CD4-positive, alpha-beta T cell treated with Interleukin-2 at 100 ng/mL for 4 hours (primary cell): ENCODE results near the gene MYLK.

Experiments used
- DNase-seq: peaks from one replicate; pipeline ENCODE4 v3.0.0-alpha.2; 2020; ENCODE audit warnings: low spot score

Gene MYLK

DNA sequence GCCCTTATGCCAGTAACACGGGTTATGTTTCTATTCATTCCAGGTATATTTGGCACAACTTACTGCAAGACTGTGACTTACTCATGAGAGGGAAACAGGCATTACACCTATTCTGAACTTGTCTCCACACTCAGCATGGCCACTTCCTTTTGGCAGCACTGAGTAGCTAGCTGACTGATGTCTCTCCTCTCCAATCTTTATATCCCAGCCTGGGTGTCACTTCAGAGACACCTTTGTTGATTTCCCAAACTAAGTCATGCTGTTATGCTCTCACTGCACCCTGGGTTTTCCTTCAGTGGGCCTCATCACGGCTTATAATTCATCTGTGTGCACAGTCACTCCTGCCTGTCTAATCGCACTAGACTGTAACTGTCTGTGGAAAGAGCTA is 114.8 kb downstream of the MYLK start:
- no peak for DNase-seq

DNA sequence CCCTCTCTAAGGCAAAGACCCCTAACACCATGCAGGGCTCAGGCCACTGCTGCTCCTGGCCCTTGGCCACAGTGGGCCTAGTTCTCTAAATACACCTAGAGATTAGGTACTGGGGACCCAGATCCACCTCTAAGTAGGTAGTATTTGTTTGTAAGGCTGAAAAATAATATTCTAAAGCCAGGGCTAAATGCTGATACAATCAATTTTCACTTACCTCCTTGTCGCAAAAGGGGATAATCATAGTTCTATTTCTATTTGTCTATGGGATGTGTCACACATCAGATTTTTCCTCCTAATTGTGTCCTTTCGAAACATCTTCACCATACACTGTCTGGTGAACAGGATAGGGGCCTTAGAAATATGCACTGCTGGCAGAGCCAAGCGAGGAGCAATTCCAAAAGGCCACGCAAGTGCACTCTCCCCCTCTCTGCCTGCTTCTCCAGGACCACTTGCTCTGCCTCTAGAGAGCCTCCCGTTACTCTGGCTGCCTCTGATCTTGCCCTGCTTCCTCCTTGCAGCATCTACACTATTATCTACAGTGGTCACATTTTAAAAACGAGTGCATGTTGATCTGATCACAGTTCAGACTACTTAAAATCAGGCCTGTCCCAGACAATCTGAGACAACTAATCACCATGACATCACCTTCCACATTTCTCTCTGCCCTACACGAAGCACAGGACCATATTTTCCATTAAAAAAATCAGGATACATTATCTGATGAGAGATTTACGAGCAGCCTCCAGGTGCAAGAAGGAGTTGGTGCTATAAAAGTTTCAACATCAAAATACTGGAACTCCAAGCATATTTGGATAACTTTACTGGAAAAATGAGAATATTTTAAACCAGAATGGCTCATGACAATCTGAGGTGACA is 115.4 kb downstream of the MYLK start:
- no peak for DNase-seq

- no peak for DNase-seq
Measured at GRCh38 chr3:123767564-123768292, 116.4 kb downstream of the MYLK start.

GRCh38 chr3:123767009-123767372 is 117.1 kb downstream of the MYLK start:
- DNase-seq: no peak

GRCh38 chr3:123766193-123767008 is 117.7 kb downstream of the MYLK start:
- no peak for DNase-seq

- DNase-seq: no peak
Measured at GRCh38 chr3:123765475-123766128, 118.5 kb downstream of the MYLK start.

GRCh38 chr3:123764647-123765046 is 119.5 kb downstream of the MYLK start:
- no peak for DNase-seq

DNA sequence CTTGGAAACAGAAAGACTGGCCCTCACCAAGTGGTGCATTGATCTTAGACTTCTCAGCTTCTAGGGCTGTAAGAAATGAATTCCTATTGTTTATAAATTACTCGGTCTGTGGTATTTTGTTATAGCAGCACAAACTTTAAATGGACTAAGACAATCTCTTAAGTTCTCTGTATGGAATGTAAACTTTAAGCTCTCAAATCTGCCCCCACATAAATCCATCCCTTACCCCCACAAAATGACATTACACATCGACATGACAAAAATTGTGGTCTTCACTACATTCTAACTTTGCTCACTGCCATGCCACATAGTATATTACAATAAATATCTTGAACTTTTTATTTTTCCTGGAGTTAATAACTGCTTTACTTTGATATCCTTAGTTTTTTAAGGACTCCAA is 121.3 kb downstream of the MYLK start:
- no peak for DNase-seq

GRCh38 chr3:123760817-123761216 is 123.3 kb downstream of the MYLK start:
- DNase-seq: no peak

DNA sequence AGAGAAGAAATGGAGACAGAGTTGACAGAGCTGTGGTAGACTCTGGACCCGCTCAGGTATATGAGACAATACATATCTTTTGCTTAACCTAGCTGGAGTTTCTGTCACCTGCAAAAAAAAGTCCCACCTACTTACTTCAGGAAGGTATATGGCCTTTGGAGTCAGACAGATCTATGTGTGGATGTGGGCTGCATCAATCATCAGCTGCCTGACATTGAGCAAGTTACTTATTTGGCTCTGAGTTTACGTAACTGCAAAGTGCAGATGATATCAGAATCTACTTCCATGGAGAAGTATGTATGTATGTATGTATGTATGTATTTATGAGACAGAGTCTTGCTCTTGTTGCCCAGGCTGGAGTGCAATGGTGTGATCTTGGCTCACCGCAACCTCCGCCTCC is 124.3 kb downstream of the MYLK start:
- DNase-seq: no peak

DNA sequence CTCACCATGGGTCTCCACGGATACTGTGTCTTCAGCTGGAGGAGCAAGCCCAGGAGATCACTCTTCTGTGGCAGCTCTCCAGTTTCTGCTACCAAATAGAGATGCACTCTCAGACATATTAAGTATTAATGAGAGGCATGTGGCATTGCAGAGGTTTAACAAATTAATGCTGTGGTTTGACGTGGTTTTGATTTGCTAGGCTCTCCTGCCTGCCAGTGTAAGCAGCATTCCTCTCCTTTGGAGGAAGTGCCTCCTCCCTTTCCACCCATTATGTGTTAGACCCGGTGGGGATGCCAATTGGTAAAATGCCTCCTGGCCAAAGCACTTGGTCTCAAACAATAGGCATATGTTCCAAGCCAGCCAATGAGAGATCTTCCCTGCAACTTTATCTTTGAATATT is 124.8 kb downstream of the MYLK start:
- no peak for DNase-seq

DNA sequence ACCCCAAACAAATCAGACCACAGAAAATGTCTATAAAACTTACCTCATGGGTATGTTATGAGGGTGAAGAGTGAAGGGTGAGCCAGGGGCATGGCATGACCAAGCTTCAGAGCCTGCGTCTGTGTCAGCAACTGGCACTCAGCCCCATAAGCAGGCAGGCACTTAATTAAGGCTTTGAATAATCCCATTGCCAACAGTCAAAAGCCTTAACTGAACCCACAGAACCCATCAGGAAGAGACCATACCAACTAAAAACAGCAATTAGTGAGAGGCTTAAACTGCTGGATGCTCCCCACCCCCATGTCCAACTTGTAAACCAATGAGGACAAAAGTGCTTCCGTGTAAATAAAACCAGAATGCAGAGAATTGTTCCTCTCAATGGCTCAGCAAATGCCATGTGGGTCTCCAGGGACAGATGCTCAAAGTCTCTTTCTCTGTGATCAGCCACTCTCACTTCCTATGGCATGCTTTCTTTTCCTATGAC is 126.0 kb downstream of the MYLK start:
- no peak for DNase-seq

- DNase-seq: no peak
Measured at GRCh38 chr3:123757281-123757940, 126.7 kb downstream of the MYLK start.

DNA sequence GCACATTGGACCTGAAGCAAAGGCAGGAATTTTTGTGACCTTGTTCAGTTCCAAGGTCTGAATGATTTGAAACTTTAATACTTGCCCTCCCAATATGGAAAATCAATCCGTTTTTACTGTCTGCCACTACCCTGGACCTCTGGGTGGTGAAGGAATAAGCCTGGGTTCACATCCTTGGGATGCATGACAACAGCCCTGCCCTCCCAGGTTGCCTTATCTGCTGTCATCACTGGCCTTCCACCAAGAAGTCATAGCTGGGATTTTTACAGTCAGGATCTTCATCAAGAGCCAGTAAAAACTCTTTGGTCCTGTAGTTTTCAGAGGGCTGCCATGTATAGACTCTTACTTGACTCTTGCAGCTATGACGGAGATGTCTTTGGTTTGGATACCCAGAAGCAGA is 128.6 kb downstream of the MYLK start:
- no peak for DNase-seq

GRCh38 chr3:123755085-123755484 is 129.0 kb downstream of the MYLK start:
- no peak for DNase-seq

DNA sequence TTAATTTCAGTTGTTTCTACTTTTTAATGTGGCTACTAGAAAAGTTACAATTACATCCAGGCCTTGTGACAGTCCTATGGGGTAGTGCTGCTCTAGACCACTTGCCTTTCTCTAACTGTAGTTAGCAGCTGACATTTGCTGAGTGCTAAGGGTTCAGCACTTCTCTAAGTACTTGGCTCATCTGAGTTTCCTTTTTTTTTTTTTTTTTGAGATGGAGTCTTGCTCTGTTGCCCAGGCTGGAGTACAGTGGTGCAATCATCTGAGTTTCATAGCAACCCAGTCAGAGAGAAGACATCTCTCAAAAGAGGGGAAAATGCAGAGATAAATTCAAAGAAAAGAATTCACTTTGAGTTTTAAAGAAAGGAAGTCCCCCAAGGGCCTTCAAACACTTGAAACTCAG is 130.8 kb downstream of the MYLK start:
- no peak for DNase-seq

DNA sequence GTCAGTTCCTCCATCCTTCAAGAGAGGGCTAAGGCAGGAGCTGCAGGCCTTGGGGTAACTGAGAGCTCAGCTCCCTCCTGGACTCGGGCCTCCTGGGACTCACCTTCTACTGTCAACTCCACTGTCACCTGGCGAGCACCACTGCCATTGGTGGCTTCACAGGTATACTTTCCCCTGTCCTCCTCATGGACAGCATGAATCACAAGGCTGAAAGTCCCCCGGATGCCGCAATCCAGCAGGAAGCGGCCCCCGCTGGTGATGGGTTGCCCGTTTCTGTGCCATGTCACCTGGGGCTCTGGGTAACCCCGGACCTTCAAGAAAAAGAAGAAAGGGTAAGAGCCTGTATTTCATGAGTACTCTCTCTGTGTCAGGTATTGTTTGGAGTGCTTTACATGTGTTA is 131.9 kb downstream of the MYLK start:
- no peak for DNase-seq

DNA sequence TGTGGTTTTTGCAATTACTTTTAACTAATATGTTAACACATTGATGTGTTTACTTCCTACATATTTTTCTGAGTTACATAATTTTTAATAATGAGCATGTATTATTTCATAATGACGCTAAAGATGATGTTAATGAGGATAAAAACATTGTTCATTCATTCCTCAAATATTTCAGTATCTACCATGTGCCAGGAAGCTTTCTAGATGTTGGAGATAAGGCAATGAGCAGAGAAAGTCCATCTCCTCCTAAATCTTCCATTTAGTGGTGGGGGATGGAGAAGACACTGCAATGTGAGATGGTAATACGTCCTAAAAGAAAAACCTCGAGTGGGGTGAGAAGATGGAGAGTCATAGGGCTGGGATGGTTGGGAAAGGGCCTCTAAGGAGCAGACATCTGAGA is 132.7 kb downstream of the MYLK start:
- no peak for DNase-seq

GRCh38 chr3:123750659-123751420 is 133.3 kb downstream of the MYLK start:
- DNase-seq: no peak

GRCh38 chr3:123750209-123750608 is 133.9 kb downstream of the MYLK start:
- no peak for DNase-seq

DNA sequence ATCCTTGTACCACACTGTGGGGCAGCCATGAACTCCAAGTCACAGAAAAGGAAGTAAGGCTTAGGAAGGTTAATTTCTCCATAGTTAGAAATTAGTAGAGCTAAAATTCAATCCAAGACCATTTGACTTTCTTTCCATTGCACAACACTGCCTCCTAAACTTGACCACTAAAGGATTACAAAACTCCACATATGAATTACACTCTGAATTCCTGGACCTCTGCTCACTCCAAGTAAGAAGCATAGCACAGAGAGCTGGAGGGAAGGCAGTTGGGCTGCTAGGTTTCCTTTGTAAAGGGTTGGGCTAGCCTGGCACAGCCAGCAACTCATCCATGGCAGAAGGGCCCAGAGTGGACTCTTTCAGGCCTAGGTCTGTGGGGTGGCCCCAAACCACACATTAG is 134.4 kb downstream of the MYLK start:
- DNase-seq: no peak
